ENCODE results near the gene PRKG1.
"Not testable (repeated sequence)": the region's sequence is repeated elsewhere in the genome, so short reads cannot be mapped to it uniquely, and the experiment has no call there.

The PRKG1 gene

DNA sequence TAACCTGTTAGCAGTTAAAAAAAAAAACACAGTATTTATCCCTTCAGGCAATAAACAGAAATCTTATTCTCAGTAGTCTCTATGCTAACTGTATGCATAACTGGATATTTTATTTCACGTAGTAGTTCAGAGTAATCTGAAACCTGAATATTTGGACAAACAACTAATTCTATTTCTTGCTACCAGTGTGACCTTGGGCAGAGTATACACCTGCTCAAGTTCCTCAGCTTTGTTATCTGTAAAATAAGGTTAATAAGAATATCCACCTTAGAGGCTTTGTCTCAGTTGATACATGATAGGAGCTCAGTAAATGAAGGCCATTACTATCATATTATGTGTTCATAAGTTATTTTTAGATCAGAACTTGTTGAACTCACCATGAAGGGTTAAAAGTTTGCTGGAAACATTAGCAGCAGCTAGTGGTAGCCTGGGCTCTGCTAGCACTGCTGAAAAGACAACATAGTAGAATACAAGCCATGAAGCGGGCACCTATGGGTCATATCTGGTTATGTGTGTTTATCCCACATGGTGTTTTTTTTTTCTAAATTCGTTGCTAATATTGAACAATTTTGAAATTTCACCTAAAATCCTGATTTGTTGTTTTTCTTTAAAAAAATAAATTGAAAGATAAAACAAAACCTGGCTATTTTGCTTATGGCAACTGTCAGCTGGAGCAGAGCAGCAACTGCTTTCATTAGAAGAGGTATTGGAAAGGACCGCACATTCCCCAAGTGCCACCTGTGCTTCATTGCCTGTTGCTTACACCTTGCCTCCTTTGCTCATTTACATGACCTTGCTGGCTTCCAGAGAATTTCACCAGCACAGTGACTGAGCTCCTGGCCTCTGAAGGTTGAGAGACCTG, 303.0 kb downstream of the PRKG1 start:
- no peak for DNase-seq (ENCODE audit: low read depth, low spot score)

DNA sequence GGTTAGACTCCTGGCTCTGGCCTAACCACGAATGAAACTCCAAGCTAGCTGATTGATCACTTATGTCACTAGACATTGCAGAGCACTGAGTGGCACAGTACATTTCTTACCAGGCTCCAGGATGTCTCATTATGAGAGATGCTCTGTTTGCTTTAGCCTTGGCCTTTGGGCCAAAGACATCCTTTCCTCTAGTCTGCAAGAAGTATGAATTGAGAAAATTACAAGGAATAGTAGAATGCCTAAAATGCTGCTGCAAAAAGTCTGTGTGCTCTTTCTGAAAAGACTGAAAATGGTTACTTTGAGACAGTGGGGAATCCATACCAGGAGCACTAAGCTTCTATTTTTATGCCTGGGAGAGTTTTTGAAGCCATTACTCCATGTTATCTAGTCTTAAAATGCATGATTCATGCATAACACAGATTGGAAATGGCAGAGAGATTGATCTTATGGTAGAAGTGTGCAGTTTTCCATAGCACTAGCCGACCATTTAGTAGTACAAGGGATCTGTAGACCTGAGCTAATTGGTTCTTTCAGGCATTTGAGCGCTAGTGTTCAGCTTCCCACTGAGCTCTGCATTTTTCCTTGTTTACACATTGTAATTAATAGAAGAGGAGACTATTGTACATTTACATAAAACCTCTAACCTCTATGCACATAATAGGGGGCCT, 303.8 kb downstream of the PRKG1 start:
- no peak for DNase-seq (ENCODE audit: low read depth, low spot score)

DNA sequence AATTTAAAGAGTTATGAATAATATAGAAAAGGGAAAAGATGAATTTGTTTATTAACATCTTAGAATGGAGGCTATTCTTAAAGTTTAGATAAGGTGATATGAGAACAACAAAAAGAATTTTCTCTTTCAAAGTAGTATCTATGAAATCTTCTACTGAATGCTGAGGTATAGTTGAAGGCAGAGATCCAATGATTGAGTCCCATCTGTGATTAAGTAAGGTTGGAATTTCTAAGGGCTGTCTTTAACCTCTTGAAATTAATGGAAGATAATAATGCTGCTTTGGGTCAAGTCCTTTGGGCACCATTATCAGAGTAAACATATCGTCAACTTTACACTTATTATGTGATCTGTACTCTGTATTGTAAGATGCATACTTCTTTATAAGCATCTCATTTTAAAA, 307.9 kb downstream of the PRKG1 start:
- no peak for DNase-seq (ENCODE audit: low read depth, low spot score)

DNA sequence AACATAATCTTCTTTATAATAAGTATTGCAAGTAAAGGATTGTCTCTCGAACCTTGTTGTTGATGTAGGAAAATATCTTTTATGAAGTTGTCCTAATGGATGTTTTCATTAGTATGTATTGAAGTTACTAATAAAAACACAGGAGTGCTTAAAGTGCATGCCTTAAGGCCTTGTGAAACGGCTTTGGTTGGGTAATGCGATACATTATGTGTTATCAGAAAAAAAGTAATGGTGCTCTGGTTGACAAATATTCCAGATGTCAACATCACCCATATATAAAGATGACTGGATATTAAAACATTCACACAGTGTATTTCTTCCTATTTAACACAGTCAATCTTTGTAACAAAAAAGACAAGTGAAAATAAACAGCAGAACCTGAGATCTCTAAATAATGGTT, 310.7 kb downstream of the PRKG1 start:
- no peak for DNase-seq (ENCODE audit: low read depth, low spot score)

DNA sequence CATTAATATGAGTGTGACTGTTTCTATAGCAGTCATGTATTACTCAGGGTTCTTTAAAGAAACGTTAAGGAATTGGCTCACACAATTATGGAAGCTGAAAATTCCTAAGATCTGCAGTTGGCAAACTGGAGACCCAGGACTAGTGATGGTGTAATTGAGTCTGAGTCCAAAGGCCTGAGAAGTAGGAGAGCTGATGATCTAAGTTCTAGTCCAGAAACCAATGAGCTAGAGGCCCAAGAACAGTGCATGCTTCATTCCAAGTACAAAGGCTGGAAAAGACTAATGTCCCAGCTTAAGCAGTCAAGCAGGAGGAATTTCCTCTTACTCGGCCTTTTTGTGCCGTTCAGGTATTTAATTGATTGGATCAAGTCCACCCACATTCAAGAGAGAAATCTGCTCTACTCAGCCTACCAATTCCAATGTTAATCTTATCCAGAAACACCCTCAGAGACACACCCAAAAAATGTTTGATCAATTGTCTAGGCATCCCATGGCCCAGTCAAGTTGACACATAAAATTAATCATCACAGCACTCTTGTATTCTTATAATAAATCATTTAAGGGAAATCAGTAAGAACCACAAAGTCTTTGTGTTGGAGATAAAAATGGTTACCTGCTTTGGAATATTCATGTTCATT, 312.1 kb downstream of the PRKG1 start:
- no peak for DNase-seq (ENCODE audit: low read depth, low spot score)

DNA sequence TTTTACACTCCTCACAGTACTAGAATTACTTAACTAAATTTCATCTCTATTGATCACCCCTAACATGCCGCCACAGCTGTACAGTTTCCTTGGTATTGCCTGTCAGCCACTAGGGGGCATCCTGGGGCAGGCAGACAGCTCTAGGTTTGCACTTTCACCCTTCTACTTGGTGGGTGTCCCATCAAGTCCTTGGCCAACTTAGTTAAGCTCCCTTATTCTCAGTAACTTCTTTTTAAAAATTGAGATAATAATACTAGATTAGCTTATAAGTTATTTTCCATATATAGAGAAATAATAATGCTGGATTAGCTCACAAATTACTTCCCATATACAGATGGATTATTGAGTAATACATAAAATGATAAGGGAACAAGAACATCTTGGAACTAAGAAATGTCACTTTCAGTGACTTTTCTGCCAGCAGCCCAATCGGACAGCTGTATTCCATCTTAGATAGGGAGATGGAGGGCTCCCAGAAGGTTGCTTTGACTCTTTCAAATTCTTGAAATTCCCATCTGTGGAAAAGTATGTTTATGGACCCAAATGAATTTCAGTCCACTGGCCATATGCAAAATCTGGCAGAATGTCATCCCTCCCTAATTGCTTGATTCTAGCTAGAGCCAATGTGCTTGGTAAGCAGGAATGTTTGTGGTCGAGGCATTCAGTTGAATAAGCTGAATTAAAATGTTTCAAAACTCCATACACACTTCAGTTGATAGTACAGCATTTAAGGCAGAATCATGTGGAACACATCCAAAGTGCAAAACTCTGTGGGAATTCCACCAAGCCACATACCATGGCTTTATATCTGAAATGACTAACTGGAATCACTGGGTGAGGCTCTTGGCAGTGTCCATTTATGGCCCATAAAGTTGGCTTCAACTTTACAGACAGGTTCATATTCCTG, 315.4 kb downstream of the PRKG1 start:
- no peak for DNase-seq (ENCODE audit: low read depth, low spot score)

DNA sequence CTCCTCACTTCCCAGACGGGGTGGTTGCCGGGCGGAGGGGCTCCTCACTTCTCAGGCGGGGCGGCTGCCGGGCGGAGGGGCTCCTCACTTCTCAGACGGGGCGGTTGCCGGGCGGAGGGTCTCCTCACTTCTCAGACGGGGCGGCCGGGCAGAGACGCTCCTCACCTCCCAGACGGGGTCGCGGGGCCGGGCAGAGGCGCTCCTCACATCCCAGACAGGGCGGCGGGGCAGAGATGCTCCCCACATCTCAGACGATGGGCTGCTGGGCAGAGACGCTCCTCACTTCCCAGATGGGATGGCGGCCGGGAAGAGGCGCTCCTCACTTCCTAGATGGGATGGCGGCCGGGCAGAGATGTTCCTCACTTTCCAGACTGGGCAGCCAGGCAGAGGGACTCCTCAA, 318.7 kb downstream of the PRKG1 start:
- not testable (repeated sequence) for DNase-seq (ENCODE audit: low read depth, low spot score)

DNA sequence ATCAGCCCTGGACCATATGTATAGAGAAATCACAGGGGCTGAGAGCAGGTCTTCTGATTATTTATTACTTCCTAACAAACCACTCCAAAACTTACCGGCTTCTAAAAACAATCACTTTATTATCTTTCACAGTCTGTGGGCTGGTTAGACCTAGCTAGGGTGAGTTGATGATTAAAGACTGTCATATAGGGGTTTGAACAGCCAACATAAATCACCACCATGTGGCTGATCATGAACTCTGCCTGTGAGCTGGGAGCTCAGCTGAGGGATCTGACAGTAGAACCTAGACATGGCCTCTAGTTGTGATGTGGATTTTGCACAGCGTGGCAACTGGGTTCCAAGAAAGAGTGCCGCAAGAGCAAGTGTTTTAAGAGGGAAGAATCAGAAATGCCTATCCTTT, 319.8 kb downstream of the PRKG1 start:
- DNase-seq (ENCODE audit: low read depth, low spot score), result no peak

DNA sequence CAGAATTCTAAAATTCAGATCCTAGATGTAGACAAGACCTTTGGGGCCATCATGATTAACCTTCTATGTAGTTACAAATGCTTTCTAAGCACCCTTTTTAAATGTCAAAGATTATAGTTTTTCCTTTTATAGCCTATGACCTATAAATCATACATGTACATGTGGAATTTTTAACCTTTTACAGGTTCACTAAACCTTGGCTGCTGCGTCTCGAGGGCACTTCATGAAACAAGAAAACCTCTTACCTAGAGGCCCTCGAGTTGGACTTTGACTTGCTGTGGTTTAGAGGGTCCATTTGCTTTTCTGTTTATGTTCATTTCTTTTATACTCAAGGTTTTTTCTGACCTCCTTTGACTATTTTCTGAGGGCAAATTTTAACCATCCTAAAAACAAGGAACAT, 323.0 kb downstream of the PRKG1 start:
- no peak for DNase-seq (ENCODE audit: low read depth, low spot score)

DNA sequence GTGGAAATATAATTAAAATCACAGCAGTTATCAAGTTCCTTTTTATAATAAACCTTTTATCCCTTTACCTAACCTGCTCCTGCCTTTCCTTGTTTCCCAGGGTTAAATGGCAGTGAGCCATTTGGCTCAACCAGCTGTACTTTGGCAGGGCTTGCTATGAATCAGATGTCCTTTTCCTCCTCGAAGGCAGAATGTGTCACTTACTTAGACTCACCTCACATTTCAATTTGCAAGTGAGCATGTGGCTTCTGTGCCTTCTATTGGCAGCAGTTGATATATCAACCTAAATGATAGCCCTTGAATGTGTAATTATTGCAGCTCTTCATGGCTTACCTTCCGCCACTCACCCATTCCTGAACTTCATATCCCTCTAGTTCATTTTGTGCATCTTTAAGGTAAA, 323.4 kb downstream of the PRKG1 start:
- DNase-seq (ENCODE audit: low read depth, low spot score), result no peak

DNA sequence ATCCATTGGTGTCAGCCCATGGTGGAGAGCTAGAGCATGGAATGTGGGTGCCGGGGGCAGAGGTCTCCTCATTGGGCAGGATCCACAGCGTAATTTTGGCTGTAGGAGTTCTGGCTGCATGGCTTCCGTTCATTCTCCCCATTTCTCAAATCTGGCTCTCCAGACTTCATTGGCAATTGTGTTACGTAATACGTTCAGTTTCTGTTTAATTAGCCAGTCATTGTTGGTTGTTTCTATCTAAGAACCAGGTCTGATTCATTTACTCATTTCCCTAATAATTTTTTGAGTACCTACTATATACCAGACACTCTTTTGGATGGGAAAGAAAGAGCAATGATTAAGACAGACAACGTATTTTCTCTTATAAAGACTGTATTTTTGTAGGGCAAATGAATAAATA, 325.6 kb downstream of the PRKG1 start:
- DNase-seq (ENCODE audit: low read depth, low spot score), result no peak

DNA sequence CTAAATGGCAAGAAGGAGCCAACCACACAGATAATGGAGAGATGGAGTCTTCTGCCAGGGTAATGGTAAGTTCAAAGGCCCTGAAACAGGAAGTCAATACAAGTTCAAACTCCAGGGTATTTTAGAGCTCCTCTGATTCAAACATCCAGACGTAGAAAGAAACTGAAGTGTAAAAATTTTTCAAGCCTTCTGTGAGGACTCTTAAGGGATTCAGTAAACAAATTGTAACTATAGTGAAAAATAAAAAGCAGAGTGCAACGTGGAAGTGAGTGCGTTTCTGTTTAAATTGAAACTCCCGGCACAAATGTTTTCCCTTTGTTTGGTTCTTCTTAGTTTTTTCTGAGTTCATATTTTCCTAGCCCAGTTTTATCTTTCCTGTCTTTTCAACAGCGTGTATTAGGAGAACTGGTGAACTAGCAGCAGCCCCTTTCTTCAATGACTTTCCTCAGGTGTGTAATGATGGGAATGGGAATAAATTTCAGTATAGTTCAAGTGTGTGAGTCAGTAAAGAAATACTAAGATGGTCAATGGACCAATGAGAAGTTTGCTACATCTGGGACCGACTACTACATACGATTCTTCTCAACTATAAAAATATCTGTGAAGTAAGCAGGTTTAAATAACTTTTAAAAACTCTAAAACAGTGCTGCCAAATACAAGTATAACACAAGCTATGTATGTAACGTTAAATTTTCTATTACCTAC, 326.3 kb downstream of the PRKG1 start:
- no peak for DNase-seq (ENCODE audit: low read depth, low spot score)

DNA sequence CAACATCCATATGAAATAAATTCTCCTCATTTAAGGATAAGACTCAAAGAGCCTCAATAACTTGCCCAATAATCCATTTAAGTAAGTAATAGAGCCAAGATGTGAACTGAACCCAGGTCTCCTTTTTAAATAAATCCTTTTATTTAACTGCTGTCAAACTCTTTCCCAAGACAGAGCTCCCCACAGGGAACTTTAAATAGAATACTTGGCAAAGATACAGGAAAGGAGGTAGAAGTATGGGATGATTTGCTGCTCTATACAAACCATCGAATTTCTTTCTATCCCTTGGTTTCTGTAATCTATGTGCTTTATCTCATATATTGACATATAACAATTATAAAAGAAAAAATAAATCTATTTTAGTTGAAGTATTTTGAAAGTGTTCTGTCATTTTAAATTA, 329.2 kb downstream of the PRKG1 start:
- DNase-seq (ENCODE audit: low read depth, low spot score), result no peak

DNA sequence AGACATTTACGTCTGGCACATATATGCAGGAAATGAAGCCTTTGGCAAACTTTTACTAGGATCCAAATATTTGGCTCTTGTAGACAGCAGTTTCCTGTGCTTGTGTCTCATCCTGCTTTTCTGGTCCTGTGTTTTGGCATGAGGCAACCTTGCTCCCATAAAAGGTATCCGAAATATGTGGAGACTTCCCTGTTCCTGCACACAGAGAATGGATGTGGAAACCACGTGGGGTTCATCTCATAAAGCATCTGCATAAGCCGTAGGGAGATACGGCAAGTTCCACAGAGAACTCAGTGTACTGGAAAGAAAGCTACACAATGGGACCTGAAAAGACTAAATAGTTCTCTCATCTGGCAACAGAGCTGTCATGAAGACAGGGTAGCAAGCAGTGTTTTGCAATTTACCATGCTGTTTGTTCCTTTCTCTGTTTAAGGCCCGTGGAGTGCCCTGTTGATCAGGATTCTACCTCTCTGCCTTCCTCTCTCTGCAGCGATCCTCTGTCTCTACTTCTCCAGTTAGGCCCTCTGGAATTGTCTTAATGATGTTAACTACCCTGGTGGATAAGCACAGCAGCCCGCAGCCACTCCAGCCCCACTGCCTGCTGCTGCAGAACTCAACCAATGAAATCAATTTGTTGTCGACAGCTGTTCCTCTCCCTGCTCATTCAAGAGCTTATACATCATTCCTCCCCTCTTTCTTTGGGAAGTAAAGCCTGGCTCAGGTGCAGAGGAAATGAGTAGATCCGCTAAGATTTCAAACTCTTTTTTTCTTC, 331.5 kb downstream of the PRKG1 start:
- DNase-seq (ENCODE audit: low read depth, low spot score), result no peak

DNA sequence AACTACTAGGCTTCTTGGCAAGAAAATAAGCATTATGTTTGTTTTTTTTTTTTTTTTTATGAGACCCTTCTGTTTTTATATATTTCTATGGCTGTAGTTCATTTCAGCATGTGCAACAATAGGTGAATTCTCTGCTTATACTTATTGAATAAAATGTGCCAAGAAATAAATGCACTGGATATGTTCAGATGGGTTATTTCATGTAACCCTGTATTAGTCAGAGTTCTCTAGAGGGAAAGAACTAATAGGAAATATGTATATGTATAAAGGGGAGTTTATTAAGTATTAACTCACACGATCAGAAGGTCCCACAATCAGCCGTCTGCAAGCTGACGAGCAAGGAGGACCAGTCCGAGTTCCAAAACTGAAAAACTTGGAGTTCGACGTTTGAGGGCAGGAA, 332.3 kb downstream of the PRKG1 start:
- DNase-seq (ENCODE audit: low read depth, low spot score), result no peak

DNA sequence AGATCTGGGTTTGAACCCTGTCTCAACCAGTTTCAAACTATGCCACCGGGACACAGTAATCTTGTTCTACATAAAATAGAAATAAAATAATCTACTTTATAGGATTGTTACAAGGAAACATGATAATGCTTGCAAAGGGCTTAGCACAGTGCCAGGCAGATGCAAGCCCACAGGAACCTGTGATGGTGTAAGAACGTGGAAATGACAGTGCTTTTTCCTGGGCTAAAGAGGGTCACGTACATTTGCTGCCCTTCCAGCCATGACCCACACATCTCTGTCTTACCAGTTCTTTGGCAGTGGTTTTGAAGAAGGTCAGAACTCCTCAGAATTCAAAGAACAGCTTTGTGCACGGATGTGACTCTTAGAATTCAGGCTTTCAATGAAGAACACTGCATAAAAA, 342.2 kb downstream of the PRKG1 start:
- no peak for DNase-seq (ENCODE audit: low read depth, low spot score)

DNA sequence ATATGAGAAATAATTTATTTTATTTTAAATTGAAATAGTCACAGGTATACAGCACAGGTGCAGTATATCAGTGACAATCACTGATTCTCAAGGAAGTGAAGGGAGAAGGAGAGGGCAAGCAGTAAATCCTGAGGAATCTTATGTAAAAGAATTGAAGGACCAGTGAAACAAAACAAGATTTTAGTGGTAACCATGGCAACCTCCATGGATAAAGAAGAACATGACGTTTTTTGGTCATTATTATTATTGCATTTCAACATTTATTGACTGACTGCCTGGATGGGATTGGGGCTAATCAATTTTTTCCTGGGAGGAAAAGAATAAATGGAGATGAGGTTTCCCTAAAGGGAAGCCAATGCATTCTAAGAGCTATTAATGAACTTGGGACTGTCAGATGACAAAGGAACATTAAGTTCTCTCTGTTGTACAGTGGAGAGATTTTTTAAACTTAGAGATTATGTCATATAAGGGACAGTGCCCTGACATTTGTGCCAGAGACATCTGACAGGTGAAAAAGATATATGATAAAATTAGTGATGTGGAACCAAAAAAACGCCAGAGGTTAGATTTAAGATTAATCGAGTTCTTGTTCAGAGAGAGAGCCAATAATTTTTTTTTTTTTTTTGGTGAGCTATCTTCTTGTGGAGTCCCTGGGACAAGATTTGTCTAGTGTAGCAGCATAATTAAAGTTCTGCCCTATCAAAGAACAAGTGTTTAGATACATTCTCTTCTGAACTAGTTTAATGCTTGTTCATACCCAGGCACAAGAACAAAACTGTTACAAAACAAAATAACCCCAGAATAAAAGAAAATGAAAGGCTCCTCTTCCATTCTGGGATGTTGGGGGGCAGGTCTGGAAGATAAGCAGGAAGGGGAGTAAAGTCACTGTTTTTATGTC, 345.2 kb downstream of the PRKG1 start:
- no peak for DNase-seq (ENCODE audit: low read depth, low spot score)

DNA sequence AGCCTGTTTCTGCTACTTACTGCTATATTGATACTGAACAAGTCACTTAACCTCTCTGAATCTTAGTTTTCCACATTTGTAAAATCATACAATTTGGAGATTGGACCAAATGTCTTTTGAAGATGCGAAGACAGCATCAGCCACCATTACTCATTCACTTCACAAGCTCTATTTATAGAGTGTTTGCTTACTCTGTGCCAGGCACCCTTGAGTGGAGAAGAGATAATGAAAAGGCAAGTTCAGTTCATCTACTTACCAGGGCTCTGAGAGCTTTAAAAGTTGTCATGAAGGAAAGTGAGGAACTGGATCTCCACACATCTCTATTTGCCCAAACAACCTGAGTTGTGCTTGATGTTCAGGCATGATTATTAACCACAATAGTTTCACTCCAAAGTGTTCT, 347.6 kb downstream of the PRKG1 start:
- no peak for DNase-seq (ENCODE audit: low read depth, low spot score)

Data from activated CD4-positive, CD25-positive, alpha-beta regulatory T cell treated with anti-CD3 and anti-CD28 coated beads, Interleukin-2, amount 50 U/mL, for 16 hours (primary cell).